Stimulated activated CD8-positive, alpha-beta memory T cell treated with anti-CD3 and anti-CD28 coated beads, Interleukin-15, amount 100 ng/mL, for 4 hours (primary cell): ENCODE measurements around the gene ATG16L1.

Experiments used
- DNase-seq, 2 donors: peaks; one replicate each; pipeline ENCODE4 v3.0.0-alpha.2; 2020; ENCODE audit warnings: low read depth in 2 of 2

The ATG16L1 gene

GRCh38 chr2:233251306-233252116 is at the start of gene ATG16L1:
TSS of gene ATG16L1 (plus strand) at chr2:233251673. CDS start at chr2:233251828, 155 bp downstream.
- peak; percentile 90 to 92 for DNase-seq

DNA sequence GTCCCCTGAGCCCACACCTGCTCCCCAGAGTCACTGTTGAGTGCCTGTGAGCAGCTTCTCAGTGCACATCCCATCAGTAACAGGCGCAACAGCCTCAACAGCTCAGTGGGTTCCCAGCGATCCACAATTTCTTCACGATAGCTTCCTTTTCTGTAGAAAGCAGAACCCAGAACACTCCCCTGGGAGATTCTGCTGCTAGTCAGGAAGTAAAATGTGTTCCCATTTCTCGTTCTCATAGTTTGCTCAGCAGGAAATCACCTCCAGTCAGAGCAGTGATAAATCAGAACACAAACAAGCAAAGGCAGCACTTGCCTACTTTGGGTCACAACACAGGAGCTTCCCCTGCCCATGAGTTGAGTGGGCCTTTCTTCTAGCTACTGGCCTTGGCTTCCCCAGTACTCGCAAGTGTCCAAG is 48.9 kb upstream of the ATG16L1 start:
- DNase-seq: no peak

DNA sequence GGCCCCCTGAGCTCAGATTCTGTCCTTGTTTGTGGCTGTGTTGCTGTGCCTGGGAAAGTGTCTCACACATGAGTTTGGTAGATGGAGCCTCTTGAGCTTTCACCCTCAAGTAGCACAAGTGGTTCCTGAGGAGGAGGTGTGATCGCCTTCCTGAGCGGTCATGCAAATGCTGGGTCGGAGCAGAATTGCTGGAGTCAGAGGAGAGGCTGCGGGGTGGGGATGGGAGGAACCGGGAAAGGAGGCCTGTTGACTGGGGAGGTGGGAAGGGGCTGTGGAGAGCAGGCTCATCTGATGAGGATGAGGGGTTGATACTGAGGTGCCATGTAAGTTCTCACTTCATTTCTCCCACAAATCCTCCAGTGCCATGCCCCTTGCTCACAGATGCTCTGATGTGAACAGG is 48.4 kb upstream of the ATG16L1 start:
- DNase-seq: no peak

- DNase-seq: no peak
Measured at GRCh38 chr2:233204286-233204936, 47.1 kb upstream of the ATG16L1 start.

GRCh38 chr2:233208382-233209116 is 42.9 kb upstream of the ATG16L1 start:
- no peak for DNase-seq

DNA sequence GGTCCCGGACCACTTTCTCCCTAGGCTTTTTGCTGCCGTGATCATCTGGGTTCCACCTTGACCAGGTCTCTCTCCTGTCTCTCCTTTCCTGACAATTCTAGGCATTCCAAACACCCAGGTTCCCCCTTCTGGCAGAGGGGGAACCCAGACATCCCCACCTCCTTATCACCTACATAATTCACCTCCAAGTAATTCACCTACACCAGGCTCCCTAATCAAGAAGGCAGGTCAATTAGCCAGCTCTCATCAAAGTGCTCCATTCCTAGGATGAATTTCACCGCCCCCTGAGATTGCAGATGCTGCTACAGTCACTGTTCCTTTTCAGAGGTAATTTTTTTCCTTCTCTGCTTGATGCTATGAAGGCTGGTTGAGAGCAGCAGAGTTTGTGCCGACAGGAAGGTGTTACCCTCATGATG is 42.3 kb upstream of the ATG16L1 start:
- no peak for DNase-seq

- DNase-seq: no peak
Measured at GRCh38 chr2:233209533-233210171, 41.8 kb upstream of the ATG16L1 start.

DNA sequence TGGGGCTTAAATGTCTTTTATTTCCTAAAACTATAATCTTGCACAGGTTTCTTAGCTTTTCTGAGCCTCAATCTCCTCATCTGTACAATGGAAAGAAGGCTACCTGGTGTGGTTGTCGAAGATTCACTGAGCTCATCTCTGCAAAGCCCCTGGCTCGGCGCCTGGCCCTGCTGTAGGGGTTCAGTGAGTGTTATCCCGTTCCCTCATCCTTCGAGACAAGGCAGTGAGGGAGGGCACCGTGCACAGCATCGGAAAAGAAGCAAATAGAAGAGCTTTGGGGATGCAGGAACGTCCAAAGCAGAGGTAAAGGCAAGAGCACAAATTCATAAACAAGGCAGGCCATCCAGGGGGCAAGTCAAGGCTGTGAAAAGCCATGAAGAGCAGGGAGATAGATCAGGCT is 41.2 kb upstream of the ATG16L1 start:
- no peak for DNase-seq

- DNase-seq: no peak
Measured at GRCh38 chr2:233210843-233211547, 40.5 kb upstream of the ATG16L1 start.

DNA sequence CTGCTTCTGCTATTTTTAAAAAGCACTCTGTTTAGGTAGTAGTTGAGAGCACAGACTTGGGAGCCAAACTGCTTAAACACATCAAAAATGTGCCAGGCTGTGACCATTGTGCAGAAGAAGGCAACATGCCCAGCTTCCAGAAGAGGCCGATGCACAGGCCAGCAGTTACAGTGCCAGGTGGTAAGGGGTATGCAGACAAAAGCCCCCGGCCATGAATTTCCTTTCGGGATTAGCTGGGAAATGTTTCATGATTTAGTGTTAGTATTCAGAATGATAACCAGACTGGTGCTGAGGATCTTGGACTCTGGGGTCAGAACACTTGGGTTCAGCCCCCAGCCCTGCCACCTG is 40.0 kb upstream of the ATG16L1 start:
- DNase-seq: no peak

DNA sequence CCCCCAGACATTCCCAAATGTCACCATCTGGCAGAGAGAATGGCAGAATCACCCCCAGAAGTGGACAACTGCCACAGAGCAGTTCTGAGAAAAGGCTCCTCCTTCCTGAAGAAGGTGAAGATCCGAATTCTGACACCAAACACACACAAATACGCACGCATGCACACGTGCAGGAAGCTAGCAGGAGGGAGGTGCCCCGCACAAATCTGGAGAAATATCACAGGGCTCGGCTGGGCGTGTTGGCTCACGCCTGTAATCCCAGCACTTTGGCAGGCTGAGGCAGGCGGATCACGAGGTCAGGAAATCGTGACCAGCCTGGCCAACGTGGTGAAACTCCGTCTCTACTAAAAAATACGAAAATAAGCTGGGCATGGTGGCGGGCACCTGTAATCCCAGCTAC is 38.5 kb upstream of the ATG16L1 start:
- no peak for DNase-seq

- no peak for DNase-seq
Measured at GRCh38 chr2:233213975-233214374, 37.5 kb upstream of the ATG16L1 start.

DNA sequence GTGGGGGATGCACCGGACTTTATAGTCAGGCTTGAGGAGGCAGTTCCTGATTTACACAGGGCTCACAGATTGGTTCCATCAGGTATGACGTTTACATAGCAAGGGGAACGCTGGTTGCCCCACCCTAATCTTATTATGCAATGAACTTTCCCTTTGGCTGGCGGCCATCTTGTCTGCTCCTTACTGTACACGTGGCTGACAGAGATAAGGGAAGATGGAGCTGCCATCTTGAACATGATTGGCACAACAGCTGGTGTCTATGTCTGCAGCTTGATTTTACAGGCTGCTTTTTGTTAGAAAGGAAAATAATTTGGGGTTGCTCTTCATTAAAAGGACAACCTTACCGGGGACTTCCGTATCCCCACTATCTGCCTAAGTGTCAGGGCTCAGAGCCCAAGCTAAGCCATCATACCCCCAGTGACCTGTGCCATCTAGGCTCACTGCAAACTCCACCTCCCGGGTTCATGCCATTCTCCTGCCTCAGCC is 33.5 kb upstream of the ATG16L1 start:
- DNase-seq: no peak

- DNase-seq: no peak
Measured at GRCh38 chr2:233218836-233219235, 32.6 kb upstream of the ATG16L1 start.

DNA sequence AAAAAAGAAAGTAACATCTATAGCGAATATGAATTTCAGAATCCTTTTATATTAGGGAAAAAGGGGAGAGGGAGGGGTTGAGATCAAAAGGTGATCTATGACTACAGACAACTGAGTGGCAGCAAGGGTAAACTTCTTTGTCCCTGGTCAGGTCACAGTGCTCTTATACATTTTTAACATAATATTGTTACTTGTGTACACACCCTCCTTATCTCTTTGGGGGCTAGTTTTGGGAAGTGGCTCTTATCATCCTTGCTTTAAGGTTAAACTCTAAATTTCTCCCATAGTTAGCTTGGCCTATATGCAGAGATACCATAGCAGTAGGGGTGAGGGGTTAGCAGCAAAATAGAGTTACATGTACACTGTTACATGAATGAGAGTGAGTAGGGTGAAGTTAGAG is 31.6 kb upstream of the ATG16L1 start:
- no peak for DNase-seq

DNA sequence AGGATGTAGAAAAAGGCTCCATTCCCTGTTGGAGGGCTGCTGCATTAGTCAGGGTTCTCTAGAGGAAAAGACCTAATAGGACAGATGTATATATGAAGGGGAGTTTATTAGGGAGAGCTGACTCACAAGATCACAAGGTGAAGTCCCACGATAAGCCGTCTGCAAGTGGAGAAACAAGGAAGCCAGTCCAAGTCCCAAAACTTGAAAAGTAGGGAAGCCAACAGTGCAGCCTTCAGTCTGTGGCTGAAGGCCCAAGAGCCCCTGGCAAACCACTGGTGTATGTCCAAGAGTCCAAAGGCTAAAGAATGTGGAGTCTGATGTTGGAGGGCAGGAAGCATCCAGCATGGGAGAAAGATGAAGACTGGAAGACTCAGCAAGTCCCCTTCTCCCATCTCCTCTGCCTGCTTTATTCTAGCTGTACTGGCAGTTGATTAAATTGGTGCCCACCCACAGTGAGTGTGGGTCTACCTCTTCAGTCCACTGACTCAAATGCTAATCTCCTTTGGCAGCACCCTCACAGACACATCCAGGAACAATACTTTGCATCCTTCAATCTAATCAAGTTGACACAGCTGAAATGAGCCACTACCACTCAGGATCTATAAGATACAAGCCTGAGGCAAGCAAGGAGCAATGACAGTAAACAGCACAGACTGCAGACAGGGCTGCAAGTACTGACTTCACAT is 30.0 kb upstream of the ATG16L1 start:
- DNase-seq: no peak

DNA sequence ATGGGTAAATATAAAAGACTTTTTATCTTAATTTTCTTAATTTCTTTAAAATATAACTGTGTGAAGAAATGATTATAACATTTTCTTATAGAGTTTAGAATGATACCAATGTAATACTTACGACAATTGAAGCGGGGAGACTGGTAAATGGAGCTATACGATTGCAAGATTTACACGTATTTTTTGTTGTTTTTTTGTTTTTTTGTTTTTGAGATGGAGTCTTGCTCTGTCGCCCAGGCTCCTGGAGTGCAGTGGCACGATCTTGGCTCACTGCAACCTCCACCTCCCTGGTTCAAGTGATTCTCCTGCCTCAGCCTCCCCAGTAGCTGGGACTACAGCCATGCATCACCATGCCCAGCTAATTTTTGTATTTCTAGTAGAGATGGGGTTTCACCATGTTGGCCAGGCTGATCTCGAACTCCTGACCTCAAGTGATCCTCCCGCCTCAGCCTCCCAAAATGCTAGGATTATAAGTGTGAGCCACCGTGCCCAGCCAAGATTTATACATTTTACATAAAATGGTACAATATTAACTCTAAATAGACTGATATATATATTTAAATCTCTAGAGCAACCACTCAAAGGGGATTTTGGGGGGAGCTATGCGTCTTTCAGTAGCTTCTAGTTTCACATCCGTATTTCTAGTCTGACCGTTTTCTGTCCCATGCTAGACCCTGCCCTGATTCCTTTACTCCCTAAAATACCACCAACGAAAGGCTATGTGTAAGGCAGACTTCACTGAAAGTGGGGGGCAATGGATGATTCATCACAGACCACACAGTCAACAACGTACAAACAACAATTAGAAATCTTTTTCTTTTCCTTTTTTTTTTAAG is 28.2 kb upstream of the ATG16L1 start:
- DNase-seq: no peak

DNA sequence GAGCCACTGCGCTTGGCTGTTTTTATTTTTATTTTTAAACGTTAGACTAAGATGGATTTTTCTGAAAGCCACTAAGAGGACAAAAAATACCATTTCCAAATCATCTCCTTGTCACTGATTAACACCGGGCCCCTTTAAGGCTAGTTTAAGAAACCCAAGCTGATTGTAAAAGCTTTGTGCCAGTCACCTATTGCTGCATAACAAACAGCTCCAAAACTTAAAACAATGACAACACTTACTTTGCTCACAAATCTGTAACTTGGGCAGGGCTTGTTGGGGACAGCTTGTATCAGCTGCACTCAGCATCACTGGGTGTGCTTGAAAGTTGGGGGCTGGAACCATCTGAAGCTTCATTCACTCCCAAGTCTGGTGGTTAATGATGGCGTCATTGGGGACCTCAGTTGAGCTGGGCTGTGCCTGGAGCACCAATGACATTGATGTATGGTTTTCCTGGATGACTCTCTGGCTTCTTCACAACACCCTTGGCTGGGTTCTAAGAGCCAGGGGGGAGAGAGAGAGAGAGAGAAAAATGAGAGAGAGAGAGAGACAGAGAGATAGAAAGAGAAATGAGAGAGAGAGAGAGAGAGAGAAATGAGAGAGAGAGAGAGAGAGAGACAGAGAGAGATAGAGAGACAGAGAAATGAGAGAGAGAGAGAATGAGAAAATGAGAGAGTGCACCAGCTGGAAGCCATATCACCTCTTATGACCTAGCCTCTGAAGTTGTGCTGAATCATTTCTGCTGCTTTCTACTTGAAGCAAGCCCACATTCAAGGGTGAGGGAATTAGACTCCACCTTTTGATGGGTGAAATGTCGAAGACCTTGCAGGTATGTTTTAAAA is 26.0 kb upstream of the ATG16L1 start:
- no peak for DNase-seq

DNA sequence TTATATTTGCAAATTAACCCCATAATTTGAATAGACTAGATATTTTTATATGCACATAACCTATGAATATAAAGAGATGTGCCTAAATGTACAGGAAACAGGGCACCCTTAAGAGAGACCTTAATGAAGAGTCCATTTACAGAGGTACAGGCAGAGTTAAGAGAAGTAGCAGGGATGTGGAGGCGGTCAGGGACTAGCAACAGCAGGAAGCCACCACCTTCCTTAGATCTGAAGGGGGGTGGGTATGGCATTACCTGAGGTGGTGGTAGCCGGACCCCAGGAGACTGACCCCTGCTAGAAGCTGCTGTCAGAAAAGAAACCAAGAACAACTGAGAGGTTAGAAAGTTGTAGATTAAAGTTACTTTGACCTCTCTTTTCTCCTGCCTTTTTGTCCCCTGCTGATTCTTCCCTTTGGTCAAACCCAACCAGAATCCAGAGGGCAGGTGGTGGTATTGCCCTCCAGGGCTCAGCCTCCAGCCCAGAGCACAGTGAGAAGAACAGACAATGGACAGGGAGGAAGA is 24.9 kb upstream of the ATG16L1 start:
- DNase-seq: no peak
